ENCODE measurements around the gene P3H3. TPM values are rescaled to one million over a fixed set of nuclear protein-coding genes. Genes with fewer than 3 reads are reported as not detected.

P3H3 gene
- total and polyA plus RNA-seq, 2 of the 4 experiments (the other 2 are of a cell fraction): 27.8 to 83.9 TPM

DNA sequence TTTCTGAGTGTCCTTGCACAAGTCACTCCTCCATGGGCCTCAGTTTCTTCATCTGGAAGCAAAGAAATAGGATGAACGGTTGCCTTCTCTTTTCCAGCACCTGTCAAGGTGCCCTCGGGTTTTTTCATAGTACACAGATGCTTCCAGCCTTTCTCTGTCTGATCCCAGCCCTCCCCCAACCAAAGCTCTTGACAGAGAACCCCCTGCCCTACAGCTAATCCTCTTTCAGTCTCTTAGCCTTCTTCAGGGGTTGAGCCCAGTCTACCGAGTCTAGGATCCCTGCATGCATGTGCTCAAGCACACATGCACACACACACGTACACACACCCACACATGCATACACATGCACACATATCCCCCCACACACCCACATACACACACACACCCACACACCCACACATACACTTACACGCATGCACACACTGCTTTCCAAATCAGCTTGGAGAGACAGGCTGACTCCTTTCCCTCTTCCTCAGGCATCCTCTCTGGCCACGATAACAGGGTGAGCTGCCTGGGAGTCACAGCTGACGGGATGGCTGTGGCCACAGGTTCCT, 18.2 kb downstream of the P3H3 start:
- H3K4ac ChIP-seq (ENCODE audit: low read depth, low read length): no peak overlapping the region
- H3K14ac ChIP-seq (replicated peaks; ENCODE audit: low read depth, low read length): no peak overlapping the region
- DNase-seq (no peak), ATAC-seq (ENCODE audit: low read depth) (no peak)
- H3K79me1 ChIP-seq (ENCODE audit: low read depth in 1 of 2, low read length in 2 of 2): peaks cover 6 to 20% of the 10 kb centered on the region in 2 experiments; a peak in 3 of 4 replicates
- BruUV-seq (replicated peaks): no TSS peak
- no peak overlapping the region for H2BK15ac ChIP-seq (ENCODE audit: low read depth, low read length)
- in situ Hi-C loops (cut with MboI; ENCODE audit: low sequenced_read_pairs): no loop called here
- ChIA-PET CTCF (no interaction called here), POLR2A (ENCODE audit: unreplicated experiment) (no interaction called here)
- no peak for TF ChIP-seq SMC3 (IDR thresholded peaks at IDR 0.05; ENCODE audit: low read depth, low read length)
- TF ChIP-seq CEBPB (IDR thresholded peaks at IDR 0.05; ENCODE audit: low read depth, low read length): no peak
- no peak for TF ChIP-seq ELK1 (IDR thresholded peaks at IDR 0.05; ENCODE audit: borderline replicate concordance, low read depth, low read length)
- TF ChIP-seq RFX5 (IDR thresholded peaks at IDR 0.05; ENCODE audit: low read depth, low read length): no peak
- no peak for TF ChIP-seq FOS (IDR thresholded peaks at IDR 0.05; ENCODE audit: low read depth, low read length)
- no peak for TF ChIP-seq USF2 (IDR thresholded peaks at IDR 0.05; ENCODE audit: low read depth, low read length)
- TF ChIP-seq BHLHE40 (IDR thresholded peaks at IDR 0.05; ENCODE audit: low read depth, low read length): no peak
- no peak for TF ChIP-seq MXI1 (IDR thresholded peaks at IDR 0.05; ENCODE audit: borderline replicate concordance, low read depth, low read length)
- no peak for TF ChIP-seq RCOR1 (IDR thresholded peaks at IDR 0.05; ENCODE audit: insufficient replicate concordance, low read length)
- no peak for TF ChIP-seq RAD21 (IDR thresholded peaks at IDR 0.05; ENCODE audit: low read length)
- TF ChIP-seq, protein P1, sequence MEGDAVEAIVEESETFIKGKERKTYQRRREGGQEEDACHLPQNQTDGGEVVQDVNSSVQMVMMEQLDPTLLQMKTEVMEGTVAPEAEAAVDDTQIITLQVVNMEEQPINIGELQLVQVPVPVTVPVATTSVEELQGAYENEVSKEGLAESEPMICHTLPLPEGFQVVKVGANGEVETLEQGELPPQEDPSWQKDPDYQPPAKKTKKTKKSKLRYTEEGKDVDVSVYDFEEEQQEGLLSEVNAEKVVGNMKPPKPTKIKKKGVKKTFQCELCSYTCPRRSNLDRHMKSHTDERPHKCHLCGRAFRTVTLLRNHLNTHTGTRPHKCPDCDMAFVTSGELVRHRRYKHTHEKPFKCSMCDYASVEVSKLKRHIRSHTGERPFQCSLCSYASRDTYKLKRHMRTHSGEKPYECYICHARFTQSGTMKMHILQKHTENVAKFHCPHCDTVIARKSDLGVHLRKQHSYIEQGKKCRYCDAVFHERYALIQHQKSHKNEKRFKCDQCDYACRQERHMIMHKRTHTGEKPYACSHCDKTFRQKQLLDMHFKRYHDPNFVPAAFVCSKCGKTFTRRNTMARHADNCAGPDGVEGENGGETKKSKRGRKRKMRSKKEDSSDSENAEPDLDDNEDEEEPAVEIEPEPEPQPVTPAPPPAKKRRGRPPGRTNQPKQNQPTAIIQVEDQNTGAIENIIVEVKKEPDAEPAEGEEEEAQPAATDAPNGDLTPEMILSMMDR (conservative IDR thresholded peaks at IDR 0.05; ENCODE audit: low read depth, low read length): no peak
- no peak for TF ChIP-seq POLR2A (IDR thresholded peaks at IDR 0.05; ENCODE audit: low read depth, low read length)
- no peak for TF ChIP-seq NFE2L2 (IDR thresholded peaks at IDR 0.05; ENCODE audit: low read depth, low read length)
- TF ChIP-seq MAZ (IDR thresholded peaks at IDR 0.05; ENCODE audit: borderline replicate concordance, low read depth, low read length): no peak
- H3K23ac ChIP-seq (ENCODE audit: low read depth, low read length): no peak overlapping the region
- no peak overlapping the region for H3K9ac ChIP-seq (ENCODE audit: low read depth, low read length)
- dilution Hi-C loops (cut with HindIII; ENCODE audit: low sequenced_read_pairs, unreplicated experiment): no loop called here
- H2BK5ac ChIP-seq (ENCODE audit: low read depth, low read length, poor library complexity, severe bottlenecking): no peak overlapping the region
- no peaks in the 10 kb centered on the region for H3K4me1 ChIP-seq (ENCODE audit: control insufficient read depth, insufficient read depth, low read length)
- no peak overlapping the region for H2AK9ac ChIP-seq (replicated peaks; ENCODE audit: low read depth, low read length, poor library complexity)
- H3K27ac ChIP-seq (ENCODE audit: insufficient read depth, low read length): no peak overlapping the region
- H4K20me1 ChIP-seq (ENCODE audit: insufficient read depth, low read length): peaks cover 5% of the 10 kb centered on the region
- no peak overlapping the region for H2BK120ac ChIP-seq (ENCODE audit: low read depth, low read length)
- no peak overlapping the region for H4K5ac ChIP-seq (ENCODE audit: low read depth, low read length)
- H2AFZ ChIP-seq (replicated peaks; ENCODE audit: low read length, poor library complexity): no peak overlapping the region
- H3K9me1 ChIP-seq (ENCODE audit: insufficient read depth, low read length): no peaks in the 10 kb centered on the region
- H2AK5ac ChIP-seq (ENCODE audit: low read depth, low read length): no peak overlapping the region
- H4K91ac ChIP-seq (ENCODE audit: insufficient read depth, low read depth, low read length): no peak overlapping the region
- no peak overlapping the region for H3K4me3 ChIP-seq (ENCODE audit: insufficient read depth, low read depth, low read length)
- H4K8ac ChIP-seq (ENCODE audit: low read depth in 2 of 2, low read length in 2 of 2): no peak overlapping the region
- H3K18ac ChIP-seq (ENCODE audit: low read depth, low read length): no peak overlapping the region
- peaks cover 58% of the 10 kb centered on the region for H3K36me3 ChIP-seq (ENCODE audit: control insufficient read depth, insufficient read depth, low read length)
- WGBS, 2 experiments (ENCODE audit: extremely low coverage in 2 of 2, insufficient read length in 1 of 2): 75% methylated on average over 2 of the region's 7 CpGs; no CpG with 5 or more reads in 1 of the 2 experiments
- H3K56ac ChIP-seq (ENCODE audit: extremely low read depth, insufficient read depth, low read length): no peak overlapping the region
- no peaks in the 10 kb centered on the region for H3K27me3 ChIP-seq (ENCODE audit: control insufficient read depth, insufficient read depth, low read length)
- intact Hi-C loops (cut with micrococcal nuclease): no loop called here
- no peak overlapping the region for H2BK20ac ChIP-seq (ENCODE audit: low read depth, low read length)
- no peak overlapping the region for H3K4me2 ChIP-seq (ENCODE audit: low read depth, low read length)
- no peaks in the 10 kb centered on the region for H3K9me3 ChIP-seq (ENCODE audit: control insufficient read depth, insufficient read depth, low read length)
